Stimulated activated CD4-positive, alpha-beta T cell treated with anti-CD3 and anti-CD28 coated beads, Interleukin-15, amount 100 ng/mL, for 24 hours (primary cell): Measurements from ENCODE around the gene CDC14A.

Experiments
- DNase-seq: peaks from one replicate; pipeline ENCODE4 v3.0.0-alpha.2; 2020

CDC14A gene

DNA sequence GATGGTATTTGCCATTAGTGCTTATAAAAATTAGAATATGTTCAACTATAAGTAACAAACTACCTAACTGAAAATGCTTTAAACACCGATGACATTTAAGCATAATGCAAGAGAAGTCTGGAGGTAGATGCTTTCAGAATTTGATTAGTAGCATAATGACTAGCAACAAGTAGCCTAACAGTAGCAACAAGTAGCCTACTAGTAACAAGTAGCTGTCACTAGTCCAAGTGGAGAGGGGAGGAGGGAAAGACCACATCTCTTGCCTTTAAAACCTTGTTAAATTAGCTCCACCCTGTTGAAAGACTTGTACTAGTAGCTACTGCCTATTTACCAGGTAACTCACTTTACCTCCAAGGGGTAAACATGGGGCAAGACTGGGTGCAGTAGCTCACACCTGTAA lies 193.5 kb downstream of the CDC14A start:
- no peak for DNase-seq

- DNase-seq: no peak
Measured at GRCh38 chr1:100552031-100552430, 199.7 kb downstream of the CDC14A start.

GRCh38 chr1:100552922-100553321 lies 200.6 kb downstream of the CDC14A start:
- DNase-seq: no peak

DNA sequence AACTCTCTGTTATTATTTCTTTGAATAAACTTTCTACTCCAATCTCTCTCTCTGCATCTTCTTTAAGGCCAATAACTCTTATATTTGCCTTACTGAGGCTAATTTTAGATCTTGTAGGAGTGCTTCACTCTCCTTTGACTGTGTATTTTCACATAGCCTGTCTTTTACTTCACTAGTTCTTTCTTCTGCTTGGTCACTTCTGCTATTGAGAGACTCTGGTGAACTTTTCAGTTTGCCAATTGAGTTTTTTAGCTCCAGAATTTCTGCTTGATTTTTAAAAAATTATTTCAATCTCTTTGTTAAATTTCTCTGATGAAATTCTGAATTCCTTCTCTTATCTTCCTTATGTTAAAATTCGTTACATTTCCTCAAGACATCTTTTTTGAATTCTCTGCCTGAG lies 203.9 kb downstream of the CDC14A start:
- DNase-seq: no peak

DNA sequence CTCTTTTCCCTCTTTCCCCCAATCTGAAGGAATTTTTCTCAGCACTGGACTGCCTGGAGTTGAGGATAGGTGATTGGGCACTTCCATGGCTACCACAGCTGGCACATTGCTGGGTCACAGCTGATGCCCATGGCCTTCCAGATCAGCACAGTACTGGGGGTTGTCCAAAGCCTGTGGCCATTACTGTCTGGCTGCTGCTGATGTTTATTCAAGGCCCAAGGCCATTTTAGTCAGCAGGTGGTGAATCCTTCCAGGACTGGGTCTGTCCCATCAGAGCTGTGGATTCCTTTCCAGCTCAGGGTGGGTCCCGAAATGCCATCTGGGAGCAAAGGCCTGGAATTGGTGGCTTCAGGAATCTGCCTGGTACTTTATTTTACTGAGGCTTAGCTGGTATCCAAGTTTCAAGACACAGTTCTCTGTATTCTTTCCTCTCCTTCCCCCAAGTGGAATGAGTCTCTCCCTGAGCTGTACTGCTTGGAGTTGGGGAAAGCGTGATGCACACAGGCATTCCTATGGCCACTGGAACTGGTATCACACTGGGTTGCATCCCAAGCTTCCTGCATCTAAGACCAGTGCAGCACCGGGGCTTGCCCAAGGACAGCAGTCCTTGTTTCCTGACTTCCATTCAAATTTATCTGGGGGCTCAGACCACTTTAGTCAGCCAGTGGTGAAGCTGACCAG lies 204.8 kb downstream of the CDC14A start:
- DNase-seq: no peak

- no peak for DNase-seq
Measured at GRCh38 chr1:100557606-100557953, 205.3 kb downstream of the CDC14A start.

DNA sequence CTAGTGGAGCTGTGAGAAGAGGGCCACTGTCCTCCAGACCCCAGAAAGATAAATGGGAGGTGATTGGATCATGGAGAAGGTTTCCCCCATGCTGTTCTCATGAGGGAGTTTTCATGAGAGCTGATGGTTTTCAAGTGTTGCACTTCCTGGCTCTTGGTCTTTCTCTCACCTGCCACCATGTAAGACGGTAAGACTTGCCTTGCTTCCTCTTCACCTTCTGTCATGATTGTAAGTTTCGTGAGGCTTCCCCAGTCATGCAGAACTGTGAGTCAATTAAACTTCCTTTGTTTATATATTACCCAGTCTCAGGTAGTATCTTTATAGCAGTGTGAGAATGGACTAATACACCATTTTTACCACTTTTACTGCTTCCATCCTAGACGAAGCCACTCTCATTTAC lies 213.2 kb downstream of the CDC14A start:
- DNase-seq: no peak

DNA sequence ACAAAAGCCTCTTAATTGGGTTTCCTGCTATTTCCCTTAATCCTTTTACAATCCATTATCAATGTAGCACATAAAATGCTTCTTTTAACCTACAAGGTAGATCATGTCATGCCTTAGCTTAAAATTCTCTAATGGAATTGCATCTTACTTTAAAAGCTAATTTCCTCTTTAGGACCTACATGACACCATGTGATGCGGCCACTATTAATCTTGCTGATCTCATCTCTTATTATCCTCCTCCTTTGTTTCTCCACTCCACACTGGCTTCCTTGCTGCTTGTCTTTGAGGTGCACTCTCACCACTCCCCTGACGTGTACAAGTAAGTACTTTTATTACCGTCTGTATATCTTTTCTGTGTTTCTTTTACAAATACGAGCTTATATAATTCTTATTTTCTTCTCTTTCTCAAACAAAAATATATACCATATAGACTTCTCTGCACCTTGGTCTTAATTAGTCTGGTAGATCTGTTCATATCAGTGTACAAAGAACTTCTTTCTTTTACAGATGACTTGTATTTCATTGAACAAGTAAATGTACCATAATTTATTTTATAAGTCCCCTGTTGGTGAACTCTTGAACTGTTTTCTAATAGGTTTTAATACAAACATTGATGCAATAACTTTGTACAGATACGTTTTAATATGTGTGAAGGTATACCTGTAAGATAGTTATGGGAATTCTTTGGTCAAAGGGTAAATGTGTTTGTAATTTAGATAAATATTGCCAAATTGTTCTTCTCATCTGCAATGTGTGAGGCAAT lies 213.8 kb downstream of the CDC14A start:
- no peak for DNase-seq

DNA sequence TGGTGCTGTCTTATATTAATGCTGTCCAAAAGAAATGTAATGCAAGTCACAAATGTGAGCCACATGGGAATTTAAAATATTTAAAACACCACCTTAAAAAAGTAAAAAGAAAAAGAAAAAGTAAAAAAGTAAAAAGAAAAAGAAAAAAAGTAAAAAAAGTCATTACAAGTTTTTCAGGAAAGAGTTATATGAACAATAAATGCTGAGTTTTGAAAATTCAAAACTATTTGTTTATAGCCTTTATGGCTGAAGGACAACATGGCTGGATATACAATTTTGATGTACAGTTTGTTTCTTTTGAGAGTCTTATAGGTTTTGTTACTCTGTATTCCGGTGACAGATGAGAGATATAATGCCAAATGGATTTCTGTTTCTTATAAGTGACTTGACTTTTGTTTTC lies 214.8 kb downstream of the CDC14A start:
- no peak for DNase-seq
